K562 (cell line): ENCODE data around the gene COA3. TPM values are rescaled to one million over a fixed set of nuclear protein-coding genes. Genes with fewer than 3 reads are reported as not detected.
A peak's percentile ranks its signal among the peaks of the same experiment; 100 is the strongest.

Experiments
- BHLHE40 ChIP-seq: IDR thresholded peaks from 2 replicates; pipeline ENCODE4 v1.6.1; 2011; ENCODE audit warnings: low read length, improper control_type of control experiment
- CHD4 ChIP-seq: fragments of 200-600 bp; sonication (generic); IDR thresholded peaks from 3 replicates; pipeline ENCODE4 v1.6.1; 2012; ENCODE audit warnings: low read depth, mild to moderate bottlenecking, mixed read lengths, low read length, inconsistent platforms; ENCODE audit not compliant: insufficient read depth, insufficient replicate concordance, poor library complexity, severe bottlenecking
- CREM ChIP-seq: IDR thresholded peaks from 2 replicates; pipeline ENCODE4 v1.6.1; 2014; ENCODE audit warnings: antibody characterized with exemption, low read depth
- DACH1 ChIP-seq: fragments of 450-650 bp; IDR thresholded peaks from 2 replicates; pipeline ENCODE4 v1.6.1; 2018; ENCODE audit not compliant: partially characterized antibody
- KDM5B ChIP-seq: fragments of 200-600 bp; sonication (generic); IDR thresholded peaks from 2 replicates; pipeline ENCODE4 v1.6.1; 2012; ENCODE audit warnings: low read depth, mild to moderate bottlenecking, moderate library complexity, low read length, control low read depth, inconsistent platforms; ENCODE audit not compliant: insufficient replicate concordance
- NCOA2 ChIP-seq, 2 experiments: fragments of 450-650 bp; IDR thresholded peaks; 2 replicates each; pipeline ENCODE4 v1.6.1; 2018; ENCODE audit warnings: mild to moderate bottlenecking in 2 of 2, moderate library complexity in 1 of 2; ENCODE audit not compliant: partially characterized antibody in 2 of 2
- PHB ChIP-seq: fragments of 250-450 bp; sonication (Bioruptor Pico); IDR thresholded peaks from 2 replicates; pipeline ENCODE4 v1.5.0; 2021
- POLR2H ChIP-seq: IDR thresholded peaks from 2 replicates; pipeline ENCODE4 v1.6.1; 2016; ENCODE audit warnings: missing genetic modification characterization, low read depth, mild to moderate bottlenecking, control low read depth, missing compliant biosample characterization, moderate library complexity
- PPARD ChIP-seq: fragments of 250-450 bp; sonication (Bioruptor Pico); IDR thresholded peaks from 2 replicates; pipeline ENCODE4 v1.8.0; 2022; ENCODE audit warnings: inconsistent platforms, mild to moderate bottlenecking, moderate library complexity
- RAD51 ChIP-seq: fragments of 450-650 bp; IDR thresholded peaks from 2 replicates; pipeline ENCODE4 v1.7.1; 2016; ENCODE audit warnings: low read depth, mild to moderate bottlenecking, borderline replicate concordance
- RBM22 ChIP-seq: fragments of 200-400 bp; formaldehyde crosslinking; IDR thresholded peaks from 2 replicates; pipeline ENCODE4 v1.6.1; 2018; ENCODE audit warnings: low read length, low read depth; ENCODE audit not compliant: poor library complexity, severe bottlenecking
- RCOR1 ChIP-seq, 2 experiments: IDR thresholded peaks; 2 replicates each; pipeline ENCODE4 v1.6.1; 2012; ENCODE audit warnings: low read depth in 2 of 2, low read length in 2 of 2, borderline replicate concordance in 1 of 2, improper control_type of control experiment in 1 of 2
- RFX7 ChIP-seq: fragments of 250-450 bp; sonication (Bioruptor Pico); IDR thresholded peaks from 2 replicates; pipeline ENCODE4 v1.5.1; 2021; ENCODE audit warnings: mild to moderate bottlenecking
- TFAM ChIP-seq: fragments of 250-450 bp; sonication (Bioruptor Pico); conservative IDR thresholded peaks from 2 replicates; pipeline ENCODE4 v1.5.0; 2021; ENCODE audit warnings: mild to moderate bottlenecking, moderate library complexity
- XRCC4 ChIP-seq: IDR thresholded peaks from one replicate; pipeline ENCODE4 v1.6.1; 2011; ENCODE audit not compliant: insufficient read depth, insufficient read length; ENCODE audit errors: extremely low read depth
- ZNF551 ChIP-seq: fragments of 250-450 bp; sonication (Bioruptor Pico); IDR thresholded peaks from 2 replicates; pipeline ENCODE4 v1.5.0; 2021; ENCODE audit warnings: mild to moderate bottlenecking, moderate library complexity
- polyA plus RNA-seq, 8 experiments: library from polyadenylated mRNA; depleted of rRNA in 4 of 8; stranded (reverse) in 5 of 8; unstranded in 3 of 8; fragments of >200 nt; fragmentation: Nextera tagmentation in 2 of 8; fragmentation: Illumina TruSeq in 1 of 8; extraction: Ambion mirVana in 2 of 8; extraction: Trizol in 1 of 8; gene quantifications; 2 replicates each; pipeline versions ENCODE4 v1.2.1 to v1.2.3, GENCODE V29; 2011 to 2014; ENCODE audit warnings: inconsistent platforms in 1 of 8, missing spikeins in 1 of 8
- total RNA-seq, 7 experiments: library from RNA; depleted of rRNA in 6 of 7; stranded (reverse); fragments of >200 nt in 6 of 7; fragmentation: Illumina TruSeq in 2 of 7; extraction: Trizol in 2 of 7; gene quantifications; 2 replicates each; pipeline versions ENCODE4 v1.2.1 to v1.2.3, GENCODE V29; 2011 to 2021; ENCODE audit warnings: low replicate concordance in 1 of 7
- TF ChIP-seq, protein P1 (sequence below): fragments of 250-450 bp; sonication (Bioruptor Pico); IDR thresholded peaks from 2 replicates; pipeline ENCODE4 v1.4.0; 2020
- TF ChIP-seq, protein P2 (sequence below): fragments of 250-450 bp; sonication (Bioruptor Pico); IDR thresholded peaks from 2 replicates; pipeline ENCODE4 v1.4.0; 2020; ENCODE audit warnings: borderline replicate concordance

COA3 gene
- total and polyA plus RNA-seq, 9 of the 15 experiments (the other 6 are each of a cell fraction or from before 2014, with no cell fraction given): 49.6 to 153 (median 61.4) TPM

DNA sequence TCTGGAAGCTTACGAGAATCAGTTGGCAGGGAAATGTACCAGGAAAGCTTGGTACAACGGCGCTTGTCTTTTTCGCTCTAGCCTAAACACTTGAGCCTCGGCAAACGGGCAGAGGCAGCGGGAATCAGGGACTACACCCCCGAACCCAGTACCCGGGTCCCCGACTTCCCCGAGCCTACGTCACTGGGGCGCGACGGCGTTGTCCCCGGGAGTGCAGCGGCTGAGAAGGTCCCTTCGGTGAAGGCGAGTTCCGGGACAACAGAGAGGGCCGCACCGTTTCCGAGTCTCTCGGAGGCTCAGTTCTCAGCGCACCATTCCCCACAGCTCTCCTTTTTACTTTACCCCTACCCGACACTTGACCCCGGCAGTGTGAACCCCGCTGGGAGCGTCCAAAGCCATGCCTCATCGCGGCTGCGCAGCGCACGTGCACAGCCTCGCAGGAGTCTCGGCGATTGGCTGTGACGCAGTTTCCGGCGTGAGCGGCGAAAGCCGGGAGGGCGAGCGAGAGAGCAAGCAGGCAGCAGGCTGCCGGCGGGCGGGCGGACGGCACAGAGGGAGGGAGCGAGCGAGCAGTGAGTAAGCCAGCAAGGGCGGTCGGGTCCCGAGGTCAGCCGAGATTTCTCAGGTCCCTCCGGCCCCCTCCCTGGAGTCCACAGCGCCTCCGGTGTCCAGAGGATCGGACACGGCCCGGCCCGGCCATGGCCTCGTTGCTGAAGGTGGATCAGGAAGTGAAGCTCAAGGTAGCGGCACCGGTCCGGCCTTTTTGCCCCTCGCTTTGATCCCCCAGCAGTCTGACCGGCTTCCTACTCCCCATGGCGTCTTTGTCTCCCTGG lies 34.6 kb upstream of the COA3 start, which contains the start of gene PSME3 (continued):
- TF ChIP-seq PHB (CRISPR knock-in tag): no peak
- TF ChIP-seq DACH1: no peak
- no peak for TF ChIP-seq PPARD (CRISPR knock-in tag)
- no peak for TF ChIP-seq NCOA2 (IDR thresholded peaks at IDR 0.05; ENCODE audit: partially characterized antibody in 2 of 2)
- peak; percentile 100 for TF ChIP-seq BHLHE40
- no peak for TF ChIP-seq ZNF551
- no peak for TF ChIP-seq CHD4
- TF ChIP-seq RCOR1 (IDR thresholded peaks at IDR 0.05; ENCODE audit: borderline replicate concordance in 1 of 2, low read depth in 2 of 2, low read length in 2 of 2): peak in 1 of 2 experiments; percentile 59; a peak in 3 of 4 replicates
- peak; percentile 64 for TF ChIP-seq KDM5B
- TF ChIP-seq, protein P1, sequence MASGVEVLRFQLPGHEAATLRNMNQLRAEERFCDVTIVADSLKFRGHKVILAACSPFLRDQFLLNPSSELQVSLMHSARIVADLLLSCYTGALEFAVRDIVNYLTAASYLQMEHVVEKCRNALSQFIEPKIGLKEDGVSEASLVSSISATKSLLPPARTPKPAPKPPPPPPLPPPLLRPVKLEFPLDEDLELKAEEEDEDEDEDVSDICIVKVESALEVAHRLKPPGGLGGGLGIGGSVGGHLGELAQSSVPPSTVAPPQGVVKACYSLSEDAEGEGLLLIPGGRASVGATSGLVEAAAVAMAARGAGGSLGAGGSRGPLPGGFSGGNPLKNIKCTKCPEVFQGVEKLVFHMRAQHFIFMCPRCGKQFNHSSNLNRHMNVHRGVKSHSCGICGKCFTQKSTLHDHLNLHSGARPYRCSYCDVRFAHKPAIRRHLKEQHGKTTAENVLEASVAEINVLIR (CRISPR knock-in tag): peak; percentile 96
- no peak for TF ChIP-seq TFAM
- TF ChIP-seq RFX7: no peak
- TF ChIP-seq RBM22: peak; percentile 21
- TF ChIP-seq XRCC4: no peak
- TF ChIP-seq, protein P2, sequence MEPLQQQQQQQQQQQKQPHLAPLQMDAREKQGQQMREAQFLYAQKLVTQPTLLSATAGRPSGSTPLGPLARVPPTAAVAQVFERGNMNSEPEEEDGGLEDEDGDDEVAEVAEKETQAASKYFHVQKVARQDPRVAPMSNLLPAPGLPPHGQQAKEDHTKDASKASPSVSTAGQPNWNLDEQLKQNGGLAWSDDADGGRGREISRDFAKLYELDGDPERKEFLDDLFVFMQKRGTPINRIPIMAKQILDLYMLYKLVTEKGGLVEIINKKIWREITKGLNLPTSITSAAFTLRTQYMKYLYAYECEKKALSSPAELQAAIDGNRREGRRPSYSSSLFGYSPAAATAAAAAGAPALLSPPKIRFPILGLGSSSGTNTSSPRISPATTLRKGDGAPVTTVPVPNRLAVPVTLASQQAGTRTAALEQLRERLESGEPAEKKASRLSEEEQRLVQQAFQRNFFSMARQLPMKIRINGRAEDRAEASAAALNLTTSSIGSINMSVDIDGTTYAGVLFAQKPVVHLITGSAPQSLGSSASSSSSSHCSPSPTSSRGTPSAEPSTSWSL (CRISPR knock-in tag): no peak
- TF ChIP-seq POLR2H (tag): peak; percentile 73
- TF ChIP-seq CREM: peak; percentile 98
- TF ChIP-seq RAD51: 0 out of 2 replicates have a peak, but pooled peaks have one; percentile 35
